PC-9 (cell line): ENCODE data around the gene ABCA7. TPM values are rescaled to one million over a fixed set of nuclear protein-coding genes. Genes with fewer than 3 reads are reported as not detected.
"Not testable (repeated sequence)": the region's sequence is repeated elsewhere in the genome, so short reads cannot be mapped to it uniquely, and the experiment has no call there.

ENCODE experiments used
- BruUV-seq: library from RNA; stranded (reverse); fragments of 400-500 nt; replicated peaks from 2 replicates; lab custom pipeline; 2021; lab: Mats Ljungman, UMichigan
- CTCF ChIA-PET: fragments of 300-600 bp; sonication (Branson Sonifier 250); formaldehyde crosslinking; loops from one replicate; lab custom pipeline; 2022; ENCODE audit warnings: antibody characterized with exemption; lab: Charles Lee
- POLR2A ChIA-PET: fragments of 300-600 bp; sonication (Branson Sonifier 250); formaldehyde crosslinking; loops from one replicate; lab custom pipeline; 2022; ENCODE audit warnings: antibody characterized with exemption; ENCODE audit not compliant: unreplicated experiment; lab: Charles Lee
- DNase-seq, 2 experiments: peaks; one replicate each; pipeline versions ENCODE4 v3.0.0 to v3.0.0-alpha.2; 2015 to 2022; ENCODE audit warnings: mixed read lengths in 1 of 2
- H2AFZ ChIP-seq: fragments of 200-600 bp; sonication (generic); 2 replicates; pipeline ENCODE4 v1.8.1; 2017; ENCODE audit warnings: antibody characterized with exemption
- H3F3A ChIP-seq: fragments of 200-600 bp; sonication (generic); 2 replicates; pipeline ENCODE4 v1.8.1; 2017; ENCODE audit warnings: antibody characterized with exemption, mild to moderate bottlenecking, low read depth; ENCODE audit not compliant: insufficient read depth
- H3K27ac ChIP-seq: fragments of 200-600 bp; sonication (generic); 2 replicates; pipeline ENCODE4 v1.6.1; 2016; ENCODE audit warnings: mixed run types
- H3K27me3 ChIP-seq: fragments of 200-600 bp; sonication (generic); 2 replicates; pipeline ENCODE4 v1.6.1; 2016; ENCODE audit warnings: low read depth, mixed run types; ENCODE audit not compliant: insufficient read depth
- H3K36me3 ChIP-seq: fragments of 200-600 bp; sonication (generic); 2 replicates; pipeline ENCODE4 v1.6.1; 2016; ENCODE audit warnings: low read depth, mixed run types
- H3K4me1 ChIP-seq: fragments of 200-600 bp; sonication (generic); replicated peaks from 2 replicates; pipeline ENCODE4 v1.6.1; 2016; ENCODE audit warnings: mixed run types; ENCODE audit not compliant: insufficient read depth
- H3K4me2 ChIP-seq: fragments of 200-600 bp; sonication (generic); 2 replicates; pipeline ENCODE4 v1.6.1; 2017; ENCODE audit warnings: mixed run types
- H3K4me3 ChIP-seq: fragments of 200-600 bp; sonication (generic); 2 replicates; pipeline ENCODE4 v1.6.1; 2016; ENCODE audit warnings: mixed run types
- H3K79me2 ChIP-seq: fragments of 200-600 bp; sonication (generic); 2 replicates; pipeline ENCODE4 v1.6.1; 2017; ENCODE audit warnings: low read depth, mixed run types
- H3K9me2 ChIP-seq: fragments of 200-600 bp; sonication (generic); 2 replicates; pipeline ENCODE4 v1.8.1; 2017; ENCODE audit warnings: mild to moderate bottlenecking; ENCODE audit not compliant: insufficient read depth
- H3K9me3 ChIP-seq: fragments of 200-600 bp; sonication (generic); 2 replicates; pipeline ENCODE4 v1.8.1; 2016; ENCODE audit warnings: low read depth; ENCODE audit not compliant: insufficient read depth
- H4K20me1 ChIP-seq: fragments of 200-600 bp; sonication (generic); 2 replicates; pipeline ENCODE4 v1.8.1; 2017; ENCODE audit not compliant: insufficient read depth
- CTCF ChIP-seq: fragments of 200-600 bp; sonication (generic); conservative IDR thresholded peaks from 2 replicates; pipeline ENCODE4 v1.6.1; 2017; ENCODE audit warnings: mixed run types, antibody characterized with exemption, mild to moderate bottlenecking, moderate library complexity
- EZH2 ChIP-seq: fragments of 200-600 bp; sonication (generic); IDR thresholded peaks from 2 replicates; pipeline ENCODE4 v1.8.0; 2017; ENCODE audit warnings: antibody characterized with exemption, low read depth
- intact Hi-C: fragments of 100-400 bp; cut with micrococcal nuclease; formaldehyde crosslinking; loops from one replicate; pipeline ENCODE4 v1.10.0; 2022; ENCODE audit not compliant: unreplicated experiment
- total RNA-seq: library from RNA; stranded (reverse); gene quantifications from 2 replicates; pipeline ENCODE4 v1.2.3, GENCODE V29; 2021

The ABCA7 gene
- total RNA-seq, 1 experiment from 2014 or later = 29.9 TPM

- H3K9me2 ChIP-seq = no peaks in the 10 kb centered on the region
- peaks cover 8% of the 10 kb centered on the region; the same call in 1 of the 2 replicates for H4K20me1 ChIP-seq
- H3K9me3 ChIP-seq = no peaks in the 10 kb centered on the region
- peak; percentile 69 to 72 for DNase-seq
- intact Hi-C loops = no loop called here
- H3K4me2 ChIP-seq = peak overlapping the region; percentile 42; the same call in 1 of the 2 replicates
- H2AFZ ChIP-seq = no peak overlapping the region
- no peaks in the 10 kb centered on the region for H3K36me3 ChIP-seq
- POLR2A ChIA-PET = interaction anchor here (0.5 to 0.6 kb wide), 2 partner anchors 80 to 92 kb away, joined by 3 to 12 read pairs; partner anchors contain the start of gene RNU6-2
- peaks cover 50% of the 10 kb centered on the region; the same call in 1 of the 2 replicates for H3F3A ChIP-seq
- CTCF ChIA-PET = interaction anchor here (0.6 to 0.7 kb wide), 5 partner anchors 53 to 153 kb away, joined by 3 to 11 read pairs (median 6); partner anchors contain the start of gene ATP5F1D
- TF ChIP-seq EZH2 (no peak), CTCF (peak; percentile 82)
- H3K27ac ChIP-seq = no peak overlapping the region
- no peak overlapping the region for H3K4me3 ChIP-seq
- BruUV-seq = no TSS peak
- H3K27me3 ChIP-seq = no peaks in the 10 kb centered on the region
- peaks cover 5% of the 10 kb centered on the region; the same call in 1 of the 2 replicates for H3K4me1 ChIP-seq
- H3K79me2 ChIP-seq = no peaks in the 10 kb centered on the region
Observed at GRCh38 chr19:1113030-1113985, 73.4 kb downstream of the ABCA7 start.

- peaks cover 5% of the 10 kb centered on the region; the same call in 1 of the 2 replicates for H3K4me1 ChIP-seq
- H3K4me3 ChIP-seq = no peak overlapping the region
- no peaks in the 10 kb centered on the region for H3K79me2 ChIP-seq
- H3F3A ChIP-seq = peaks cover 50% of the 10 kb centered on the region; the same call in 1 of the 2 replicates
- H3K27ac ChIP-seq = no peak overlapping the region
- TF ChIP-seq CTCF = no peak
- no peak for TF ChIP-seq EZH2
- no TSS peak for BruUV-seq
- no peak overlapping the region for H2AFZ ChIP-seq
- CTCF ChIA-PET = interaction anchor here (0.6 to 0.7 kb wide), 5 partner anchors 53 to 153 kb away, joined by 3 to 11 read pairs (median 6); partner anchors contain the start of gene ATP5F1D
- no peaks in the 10 kb centered on the region for H3K9me3 ChIP-seq
- intact Hi-C loops = no loop called here
- H3K36me3 ChIP-seq = no peaks in the 10 kb centered on the region
- DNase-seq = no peak
- H3K27me3 ChIP-seq = no peaks in the 10 kb centered on the region
- H3K4me2 ChIP-seq = peak overlapping the region; percentile 42; the same call in 1 of the 2 replicates
- POLR2A ChIA-PET = interaction anchor here (0.5 kb wide), 1 partner anchor 79 kb away, joined by 12 read pairs; no protein-coding TSS in a partner anchor
- H3K9me2 ChIP-seq = no peaks in the 10 kb centered on the region
- peaks cover 10% of the 10 kb centered on the region; the same call in 1 of the 2 replicates for H4K20me1 ChIP-seq
Observed at GRCh38 chr19:1113986-1114483, 74.1 kb downstream of the ABCA7 start.

- POLR2A ChIA-PET = not testable (repeated sequence)
Observed at GRCh38 chr19:1114728-1115127, 74.8 kb downstream of the ABCA7 start.

More at GRCh38 chr19:1114728-1115127, 74.8 kb downstream of the ABCA7 start:
- intact Hi-C loops, H3K36me3 ChIP-seq, H3K9me2 ChIP-seq, H3K9me3 ChIP-seq, H3K27ac ChIP-seq, CTCF ChIA-PET, H3K4me2 ChIP-seq, H3K79me2 ChIP-seq, DNase-seq, H3K27me3 ChIP-seq, H3K4me1 ChIP-seq, H2AFZ ChIP-seq, H3K4me3 ChIP-seq: not testable (repeated sequence)
- Histone ChIP-seq H3F3A (peaks cover 51% of the 10 kb centered on the region; the same call in 1 of the 2 replicates), H4K20me1 (peaks cover 14% of the 10 kb centered on the region; the same call in 1 of the 2 replicates)
- BruUV-seq = TSS peak; percentile 16

Other genes starting within 250 kb of the ABCA7 start
- 461 and 542 TPM in 2 replicates for gene PTBP1, start 242.7 kb upstream of the ABCA7 start, total RNA-seq
- 0.81 and 0.90 TPM in 2 replicates for gene PLPPR3, start 218.2 kb upstream of the ABCA7 start, total RNA-seq
- gene AZU1, start 212.3 kb upstream of the ABCA7 start, total RNA-seq = not detected in 2 replicates
- gene PRTN3, start 199.1 kb upstream of the ABCA7 start, total RNA-seq = not detected in 2 replicates
- not detected in 2 replicates for gene ELANE, start 187.8 kb upstream of the ABCA7 start, total RNA-seq
- 8.0 and 17.1 TPM in 2 replicates for gene CFD, start 180.4 kb upstream of the ABCA7 start, total RNA-seq
- 54.7 and 63.8 TPM in 2 replicates for gene MED16, start 146.9 kb upstream of the ABCA7 start, total RNA-seq
- gene RNU6-9, start 146.6 kb upstream of the ABCA7 start, total RNA-seq = not detected in 2 replicates
- gene R3HDM4, start 126.9 kb upstream of the ABCA7 start, total RNA-seq = 55.8 and 57.5 TPM in 2 replicates
- not detected in 2 replicates for gene KISS1R, start 122.8 kb upstream of the ABCA7 start, total RNA-seq
- gene ARID3A, start 114.1 kb upstream of the ABCA7 start, total RNA-seq = 9.2 and 10.7 TPM in 2 replicates
- gene WDR18, start 55.8 kb upstream of the ABCA7 start, total RNA-seq = 61.5 and 95.3 TPM in 2 replicates
- 0.11 and 0.13 TPM in 2 replicates for gene GRIN3B, start 39.7 kb upstream of the ABCA7 start, total RNA-seq
- gene TMEM259, start 19.0 kb upstream of the ABCA7 start, total RNA-seq = 155 and 162 TPM in 2 replicates
- not detected in 2 replicates for gene RNU6-2, start 18.6 kb upstream of the ABCA7 start, total RNA-seq
- 168 and 206 TPM in 2 replicates for gene CNN2, start 13.5 kb upstream of the ABCA7 start, total RNA-seq
- 20.2 and 20.6 TPM in 2 replicates for gene ARHGAP45, start 27.1 kb downstream of the ABCA7 start, total RNA-seq
- gene POLR2E, start 55.3 kb downstream of the ABCA7 start, total RNA-seq = 180 and 237 TPM in 2 replicates
- 465 and 489 TPM in 2 replicates for gene GPX4, start 63.9 kb downstream of the ABCA7 start, total RNA-seq
- gene SBNO2, start 134.2 kb downstream of the ABCA7 start, total RNA-seq = 75.6 and 82.4 TPM in 2 replicates
- 53.0 and 59.5 TPM in 2 replicates for gene STK11, start 165.7 kb downstream of the ABCA7 start, total RNA-seq
- 1.8 and 1.9 TPM in 2 replicates for gene CBARP, start 197.9 kb downstream of the ABCA7 start, total RNA-seq
- gene ATP5F1D, start 201.6 kb downstream of the ABCA7 start, total RNA-seq = 157 and 214 TPM in 2 replicates
- gene MIDN, start 208.5 kb downstream of the ABCA7 start, total RNA-seq = 61.4 and 92.0 TPM in 2 replicates
- gene CIRBP, start 229.2 kb downstream of the ABCA7 start, total RNA-seq = 86.9 and 143 TPM in 2 replicates
- gene FAM174C, start 235.4 kb downstream of the ABCA7 start, total RNA-seq = 51.8 and 64.2 TPM in 2 replicates
- 1.6 TPM in 1 of 2 replicates, not detected in the other for gene EFNA2, start 245.8 kb downstream of the ABCA7 start, total RNA-seq